DOHH2 (cell line): ENCODE measurements around the gene DKKL1.

Experiments
- EZH2phosphoT487 ChIP-seq: fragments of 200-600 bp; sonication (generic); IDR thresholded peaks from 2 replicates; pipeline ENCODE4 v1.6.1; 2017; ENCODE audit warnings: borderline replicate concordance, mild to moderate bottlenecking, antibody characterized with exemption, low read length, moderate library complexity, mixed read lengths
- TF ChIP-seq, protein P1 (sequence below): fragments of 200-600 bp; sonication (generic); IDR thresholded peaks from one replicate; pipeline ENCODE4 v1.5.1; 2014; ENCODE audit warnings: antibody characterized with exemption, mild to moderate bottlenecking, low read depth, low read length; ENCODE audit not compliant: poor library complexity, severe bottlenecking

DNA sequence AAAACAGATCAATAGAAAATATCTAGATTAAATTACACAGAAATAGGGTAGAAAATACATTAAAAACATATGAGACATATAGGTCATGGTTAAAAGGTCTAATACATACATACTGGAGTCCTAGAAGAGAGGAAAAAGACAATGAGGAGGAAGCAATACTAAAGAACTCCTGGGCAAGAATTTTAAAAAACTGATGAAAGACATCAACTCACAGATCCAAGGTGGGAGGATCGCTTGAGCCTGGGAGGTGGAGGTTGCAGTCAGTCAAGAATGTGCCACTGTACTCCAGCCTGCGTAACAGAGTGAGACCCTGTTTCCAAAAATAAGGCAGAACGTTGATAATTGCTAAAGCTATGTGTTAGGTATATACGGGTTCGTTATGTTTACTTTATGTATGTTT is 19.0 kb downstream of the DKKL1 start:
- TF ChIP-seq, protein P1, sequence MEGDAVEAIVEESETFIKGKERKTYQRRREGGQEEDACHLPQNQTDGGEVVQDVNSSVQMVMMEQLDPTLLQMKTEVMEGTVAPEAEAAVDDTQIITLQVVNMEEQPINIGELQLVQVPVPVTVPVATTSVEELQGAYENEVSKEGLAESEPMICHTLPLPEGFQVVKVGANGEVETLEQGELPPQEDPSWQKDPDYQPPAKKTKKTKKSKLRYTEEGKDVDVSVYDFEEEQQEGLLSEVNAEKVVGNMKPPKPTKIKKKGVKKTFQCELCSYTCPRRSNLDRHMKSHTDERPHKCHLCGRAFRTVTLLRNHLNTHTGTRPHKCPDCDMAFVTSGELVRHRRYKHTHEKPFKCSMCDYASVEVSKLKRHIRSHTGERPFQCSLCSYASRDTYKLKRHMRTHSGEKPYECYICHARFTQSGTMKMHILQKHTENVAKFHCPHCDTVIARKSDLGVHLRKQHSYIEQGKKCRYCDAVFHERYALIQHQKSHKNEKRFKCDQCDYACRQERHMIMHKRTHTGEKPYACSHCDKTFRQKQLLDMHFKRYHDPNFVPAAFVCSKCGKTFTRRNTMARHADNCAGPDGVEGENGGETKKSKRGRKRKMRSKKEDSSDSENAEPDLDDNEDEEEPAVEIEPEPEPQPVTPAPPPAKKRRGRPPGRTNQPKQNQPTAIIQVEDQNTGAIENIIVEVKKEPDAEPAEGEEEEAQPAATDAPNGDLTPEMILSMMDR = no peak
- TF ChIP-seq EZH2phosphoT487 = no peak
